ENCODE data around the gene RPS15.

GRCh38 chr19:1410136-1410786 is 27.9 kb upstream of the RPS15 start:
- TF ChIP-seq, protein P1, sequence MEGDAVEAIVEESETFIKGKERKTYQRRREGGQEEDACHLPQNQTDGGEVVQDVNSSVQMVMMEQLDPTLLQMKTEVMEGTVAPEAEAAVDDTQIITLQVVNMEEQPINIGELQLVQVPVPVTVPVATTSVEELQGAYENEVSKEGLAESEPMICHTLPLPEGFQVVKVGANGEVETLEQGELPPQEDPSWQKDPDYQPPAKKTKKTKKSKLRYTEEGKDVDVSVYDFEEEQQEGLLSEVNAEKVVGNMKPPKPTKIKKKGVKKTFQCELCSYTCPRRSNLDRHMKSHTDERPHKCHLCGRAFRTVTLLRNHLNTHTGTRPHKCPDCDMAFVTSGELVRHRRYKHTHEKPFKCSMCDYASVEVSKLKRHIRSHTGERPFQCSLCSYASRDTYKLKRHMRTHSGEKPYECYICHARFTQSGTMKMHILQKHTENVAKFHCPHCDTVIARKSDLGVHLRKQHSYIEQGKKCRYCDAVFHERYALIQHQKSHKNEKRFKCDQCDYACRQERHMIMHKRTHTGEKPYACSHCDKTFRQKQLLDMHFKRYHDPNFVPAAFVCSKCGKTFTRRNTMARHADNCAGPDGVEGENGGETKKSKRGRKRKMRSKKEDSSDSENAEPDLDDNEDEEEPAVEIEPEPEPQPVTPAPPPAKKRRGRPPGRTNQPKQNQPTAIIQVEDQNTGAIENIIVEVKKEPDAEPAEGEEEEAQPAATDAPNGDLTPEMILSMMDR (conservative IDR thresholded peaks at IDR 0.05; ENCODE audit: low read length) = no peak
- no peak for TF ChIP-seq EZH2phosphoT487 (IDR thresholded peaks at IDR 0.05; ENCODE audit: borderline replicate concordance)
